ENCODE results near the gene RANBP1. TPM values are rescaled to one million over a fixed set of nuclear protein-coding genes. Genes with fewer than 3 reads are reported as not detected.

RANBP1 gene
- total and polyA plus RNA-seq, 9 of the 15 experiments (the other 6 are each of a cell fraction or from before 2014, with no cell fraction given), result 162 to 2,891 (median 1,289) TPM

- no peak for TF ChIP-seq CEBPZ (IDR thresholded peaks at IDR 0.05; ENCODE audit: borderline replicate concordance, low read depth, low read length)
Measured at GRCh38 chr22:20142711-20143621, 27.1 kb downstream of the RANBP1 start (continued).

- ChIA-PET CTCF (ENCODE audit: low intra/inter-chr PET ratio) (no interaction called here), POLR2A (interaction anchor here (0.6 to 2.2 kb wide), 7 partner anchors 10 to 338 kb away, joined by 3 to 10 read pairs (median 3); partner anchors contain the start of gene TRMT2A)
- H3K4me2 ChIP-seq (ENCODE audit: insufficient read depth, low read length), result no peak overlapping the region
- H3K79me2 ChIP-seq (ENCODE audit: control insufficient read depth, insufficient read depth, low read length), result no peaks in the 10 kb centered on the region
- peaks cover 0 to 88% of the 10 kb centered on the region in 2 experiments; a peak in 2 of 5 replicates for H3K4me1 ChIP-seq (replicated peaks in 1 of 2; ENCODE audit: control insufficient read depth in 2 of 2, insufficient read depth in 2 of 2, low read length in 2 of 2)
- no peaks in the 10 kb centered on the region for H3K27me3 ChIP-seq (ENCODE audit: control insufficient read depth in 2 of 2, insufficient read depth in 2 of 2, low read length in 2 of 2)
- no peaks in the 10 kb centered on the region for H3K9me3 ChIP-seq (replicated peaks; ENCODE audit: control insufficient read depth, insufficient read depth, low read depth, low read length)
- H4K20me1 ChIP-seq (replicated peaks; ENCODE audit: control insufficient read depth, insufficient read depth, low read length), result peaks cover 15% of the 10 kb centered on the region
- peaks cover 10% of the 10 kb centered on the region for H3K9me1 ChIP-seq (ENCODE audit: control insufficient read depth, insufficient read depth, low read length)
- intact Hi-C loops (cut with micrococcal nuclease) (no loop called here), in situ Hi-C loops (cut with MboI) (no loop called here)
- 72% methylated on average over 19 of the region's 19 CpGs for WGBS (ENCODE audit: insufficient coverage, low coverage, missing lambda C conversion rate)
- no peak overlapping the region for H3K27ac ChIP-seq (ENCODE audit: extremely low read depth, low read depth, low read length)
- H3K36me3 ChIP-seq (ENCODE audit: control insufficient read depth, insufficient read depth, low read length), result peaks cover 17% of the 10 kb centered on the region; the same call in 2 of the 3 replicates
- ATAC-seq (no peak), FAIRE-seq (no peak), DNase-seq (ENCODE audit: extremely low read depth in 1 of 4, low spot score in 3 of 4) (no peak)
- no peak overlapping the region for H3K4me3 ChIP-seq
- peak overlapping the region in 1 of 2 experiments; percentile 2; a peak in 1 of 4 replicates for H3K9ac ChIP-seq (ENCODE audit: insufficient read depth in 1 of 2, low read depth in 2 of 2, low read length in 2 of 2)
- no peak overlapping the region for H2AFZ ChIP-seq (ENCODE audit: low read depth, low read length)
- no TSS peak for BruUV-seq (replicated peaks)
- no peak for TF ChIP-seq MECOM (CRISPR knock-in tag; IDR thresholded peaks at IDR 0.05)
- peak; percentile 94; the same call in 1 of the 2 replicates for TF ChIP-seq ZNF282 (CRISPR knock-in tag; IDR thresholded peaks at IDR 0.05)
- no peak for TF ChIP-seq TCF7 (IDR thresholded peaks at IDR 0.05; ENCODE audit: borderline replicate concordance)
- TF ChIP-seq GABPB2 (CRISPR knock-in tag; conservative IDR thresholded peaks at IDR 0.05), result no peak
- no peak for TF ChIP-seq E2F5 (CRISPR knock-in tag; IDR thresholded peaks at IDR 0.05)
- no peak for TF ChIP-seq NFIC (IDR thresholded peaks at IDR 0.05)
- no peak for TF ChIP-seq PREB (CRISPR knock-in tag; IDR thresholded peaks at IDR 0.05)
- no peak for TF ChIP-seq MEF2A (IDR thresholded peaks at IDR 0.05; ENCODE audit: control insufficient read depth, low read depth, low read length)
- TF ChIP-seq PURB (CRISPR knock-in tag; IDR thresholded peaks at IDR 0.05; ENCODE audit: low read depth), result no peak
- TF ChIP-seq PPARD (CRISPR knock-in tag; IDR thresholded peaks at IDR 0.05), result no peak
- no peak for TF ChIP-seq RBM25 (IDR thresholded peaks at IDR 0.05; ENCODE audit: low read depth, low read length, severe bottlenecking)
- no peak for TF ChIP-seq ZNF79 (CRISPR knock-in tag; IDR thresholded peaks at IDR 0.05; ENCODE audit: low read depth)
Measured at GRCh38 chr22:20143883-20144665, 28.2 kb downstream of the RANBP1 start.

Measured in K562 (cell line).